HG03139 (cell line): ENCODE measurements around the gene PDCD4.

Experiments
- ATAC-seq: cut with Tn5 transposase; IDR thresholded peaks from one replicate; pipeline ENCODE4 v1.9.1; 2021; ENCODE audit not compliant: unreplicated experiment

Gene PDCD4

DNA sequence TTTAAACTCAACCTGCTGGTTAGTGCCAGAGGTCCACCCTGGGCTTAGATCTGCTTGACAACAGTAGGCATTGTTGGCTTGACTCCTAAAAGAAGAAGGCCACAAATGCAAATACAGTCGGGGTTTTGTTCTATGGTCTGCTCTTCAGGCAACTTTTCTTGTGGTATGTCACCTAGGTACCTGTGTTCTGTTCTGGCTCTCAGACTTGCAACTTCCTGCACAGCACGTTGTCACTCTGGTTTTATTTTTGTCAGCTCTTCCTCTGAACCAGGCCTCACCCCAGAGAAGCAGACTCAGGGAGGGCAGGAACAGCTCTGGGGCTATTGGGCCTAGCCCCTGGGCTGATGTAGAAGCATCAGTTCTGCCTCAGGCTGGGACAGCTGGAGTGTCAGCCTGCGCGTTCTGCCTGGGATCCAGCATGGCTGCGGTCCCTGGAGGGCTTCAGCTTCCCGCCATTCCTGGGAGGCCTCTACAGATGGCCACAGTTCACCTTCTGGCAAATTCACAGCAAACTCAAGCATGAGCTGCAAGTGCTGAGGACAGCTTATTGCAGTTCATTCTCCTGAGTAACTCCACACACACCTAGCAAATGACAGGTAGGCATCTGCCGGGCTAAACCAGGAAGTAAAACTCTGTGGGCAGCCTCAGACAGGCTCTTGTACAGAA lies 11.0 kb upstream of the PDCD4 start:
- ATAC-seq = peak; percentile 43

DNA sequence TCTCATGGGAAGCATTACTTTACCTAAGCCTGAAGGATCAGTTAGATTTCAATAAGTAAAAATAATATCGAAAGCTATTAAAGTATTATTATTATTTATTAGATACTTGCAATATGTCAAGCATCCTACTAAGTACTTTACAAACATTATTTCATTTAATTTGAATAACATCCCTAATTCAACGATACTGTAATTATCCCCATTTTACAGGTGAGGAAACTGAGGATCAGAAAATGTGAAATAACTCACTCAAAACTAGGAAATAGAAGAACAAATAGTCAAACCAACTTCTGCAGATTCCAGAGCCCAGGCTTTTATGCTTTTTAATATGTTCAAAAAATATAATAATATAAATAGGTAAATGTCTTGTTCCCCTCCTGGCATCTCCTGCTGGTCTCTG lies 10.3 kb upstream of the PDCD4 start:
- ATAC-seq = no peak

GRCh38 chr10:110861930-110862649 lies 9.6 kb upstream of the PDCD4 start:
- ATAC-seq = no peak

GRCh38 chr10:110862961-110863360 lies 8.8 kb upstream of the PDCD4 start:
- no peak for ATAC-seq

- no peak for ATAC-seq
These were observed 8.4 kb upstream of the PDCD4 start for GRCh38 chr10:110863361-110863760.

DNA sequence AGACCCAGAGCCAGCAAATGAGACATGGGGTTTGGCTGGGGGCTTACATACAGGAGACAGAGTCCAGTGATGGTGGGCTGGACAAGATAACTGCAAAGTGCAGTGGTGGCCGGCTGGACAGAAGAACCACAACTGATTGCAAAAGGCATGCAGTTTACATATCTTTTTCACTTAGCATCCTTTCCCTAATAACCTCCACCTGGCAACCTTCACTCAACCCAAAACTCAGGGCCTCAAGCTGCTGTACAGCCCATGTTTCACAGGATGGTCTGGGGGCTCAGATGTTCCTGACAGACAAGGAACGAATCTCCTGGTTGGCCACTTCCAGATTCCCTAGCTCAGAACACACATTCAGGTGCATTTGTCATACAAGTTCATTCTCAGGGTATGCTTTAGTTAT lies 7.8 kb upstream of the PDCD4 start:
- no peak for ATAC-seq

DNA sequence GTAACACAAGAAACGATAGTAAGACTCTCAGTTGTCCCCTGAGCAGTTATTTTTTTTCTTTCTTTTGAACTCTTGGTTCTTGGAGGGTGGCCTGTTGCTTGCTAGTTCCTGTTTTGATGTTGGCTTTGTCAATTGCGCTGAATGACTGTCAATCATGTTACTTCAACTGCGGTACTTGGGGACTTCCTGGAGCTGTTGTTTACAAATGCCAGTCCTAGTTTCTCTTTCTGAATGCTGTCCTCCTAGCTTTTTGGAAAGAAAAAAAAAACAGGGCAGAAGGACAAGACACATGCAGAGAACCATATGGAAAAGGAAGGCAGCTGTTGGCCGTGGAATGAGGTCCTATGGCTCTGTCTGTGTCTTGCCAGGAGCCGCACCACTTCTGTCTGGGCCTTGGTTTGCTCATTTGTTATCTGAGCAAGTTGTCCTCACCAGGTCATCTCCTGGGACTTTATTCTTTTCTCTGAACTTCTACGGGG lies 7.0 kb upstream of the PDCD4 start:
- peak; percentile 51 for ATAC-seq

- ATAC-seq = no peak
These were observed 6.4 kb upstream of the PDCD4 start for GRCh38 chr10:110865186-110865808.

- ATAC-seq = no peak
These were observed 5.8 kb upstream of the PDCD4 start for GRCh38 chr10:110865809-110866482.

DNA sequence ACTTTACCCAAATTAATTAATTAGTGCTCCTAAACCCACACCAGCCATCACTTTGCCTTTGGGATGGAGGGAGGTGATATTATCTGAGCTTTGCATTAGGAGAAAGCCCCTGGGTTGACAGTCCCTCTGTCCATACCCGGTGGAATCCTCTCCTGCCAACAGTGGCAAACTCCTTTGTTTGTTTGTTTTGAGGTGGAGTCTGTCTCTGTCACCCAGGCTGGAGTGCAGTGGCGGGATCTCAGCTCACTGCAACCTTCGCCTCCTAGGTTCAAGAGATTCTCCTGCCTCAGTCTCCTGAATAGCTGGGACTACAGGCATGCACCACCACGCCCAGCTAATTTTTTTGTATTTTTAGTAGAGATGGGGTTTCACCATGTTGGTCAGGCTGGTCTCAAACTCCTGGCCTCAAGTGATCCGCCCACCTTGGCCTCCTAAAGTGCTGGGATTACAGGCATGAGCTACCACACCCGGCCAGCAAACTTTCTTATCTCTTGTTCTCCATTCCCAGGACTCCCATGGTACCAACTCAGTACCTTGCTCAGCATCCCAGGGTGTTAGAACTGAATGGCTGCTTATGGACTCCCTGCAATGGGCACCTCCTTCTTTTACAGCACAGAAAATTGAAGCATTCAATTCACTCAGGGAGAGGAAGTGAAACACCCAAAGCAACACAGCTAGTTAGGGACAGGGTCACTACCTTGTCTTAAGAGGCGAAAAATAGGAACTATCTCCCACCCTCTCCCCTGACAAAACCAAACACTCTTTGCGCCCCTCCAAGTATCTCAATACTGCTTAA lies 4.5 kb upstream of the PDCD4 start:
- peak; percentile 26 for ATAC-seq

DNA sequence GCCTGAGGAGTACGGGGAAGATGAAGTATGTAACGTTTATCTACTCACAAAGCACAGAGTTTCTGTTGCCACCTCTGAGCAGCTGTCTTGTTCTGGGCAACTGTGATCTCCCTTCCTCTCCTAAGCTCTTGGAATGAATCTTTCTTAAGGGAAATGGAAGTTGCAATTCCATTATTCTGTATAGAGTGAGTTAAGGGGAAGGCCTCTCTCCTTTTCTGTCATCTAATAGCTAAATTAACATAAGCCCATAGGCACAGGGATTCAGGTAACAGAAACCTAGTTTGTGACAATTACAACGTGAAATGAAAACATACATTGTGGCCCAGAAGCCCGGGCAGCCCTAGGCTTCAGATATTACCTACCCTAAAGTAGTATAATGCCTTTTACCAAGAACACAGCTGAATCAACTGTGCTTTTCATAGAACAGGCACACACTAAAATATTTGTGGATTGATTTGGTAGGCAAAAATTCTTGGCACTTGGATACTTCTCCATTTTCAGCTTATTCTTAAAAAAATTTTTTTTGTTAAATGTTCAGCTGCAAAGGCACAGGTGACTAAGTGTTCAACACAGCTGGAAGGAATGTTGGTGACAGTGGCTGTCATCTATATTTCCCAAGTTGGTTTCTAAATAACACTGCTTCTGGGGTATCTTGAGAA lies 3.8 kb upstream of the PDCD4 start:
- ATAC-seq = no peak

- no peak for ATAC-seq
These were observed 2.7 kb upstream of the PDCD4 start for GRCh38 chr10:110868981-110869380.

- no peak for ATAC-seq
These were observed 868 bp upstream of the PDCD4 start for GRCh38 chr10:110870823-110871297.

DNA sequence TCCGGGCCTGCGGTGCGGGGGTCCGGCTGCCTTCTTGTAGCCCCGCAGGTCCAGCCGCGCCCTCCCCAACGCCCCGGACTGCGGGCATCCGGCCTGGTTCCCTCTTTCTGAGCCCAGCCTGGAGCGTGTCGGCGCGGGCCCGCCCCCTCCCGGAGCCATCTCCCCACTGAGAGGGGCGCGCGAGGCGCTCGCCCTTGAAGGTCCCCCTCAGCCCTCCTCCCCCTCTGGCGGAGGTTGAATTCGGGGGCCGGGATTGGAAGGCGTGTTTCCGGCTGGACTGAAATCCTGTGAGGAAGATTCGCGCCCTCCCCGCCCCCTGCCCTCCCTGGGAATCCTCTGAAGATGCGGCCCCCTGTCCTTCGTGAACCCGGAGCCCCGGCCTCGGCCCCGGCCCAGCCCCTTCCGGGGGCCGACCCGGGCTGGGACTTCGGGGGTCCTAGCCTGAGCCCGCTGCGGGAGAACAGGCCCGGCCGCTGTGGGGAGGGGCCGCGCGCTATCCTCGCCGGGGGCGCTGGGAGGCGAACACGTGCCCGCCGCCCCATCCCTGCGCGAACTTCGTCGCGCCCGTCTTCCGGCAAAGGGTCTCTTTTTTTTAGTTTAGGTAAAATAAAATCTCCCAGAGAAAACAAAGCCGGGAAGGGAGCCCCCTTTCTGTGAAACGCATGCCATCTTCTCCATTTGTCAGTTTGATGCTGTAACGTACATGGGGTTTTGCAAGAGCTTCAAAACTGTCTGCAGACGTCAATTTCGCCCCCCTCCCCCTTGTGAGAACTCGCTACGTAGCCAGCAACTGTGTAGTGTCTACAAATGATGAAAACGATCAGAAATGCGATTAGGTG lies 636 bp downstream of the PDCD4 start:
- ATAC-seq = peak; percentile 34

- no peak for ATAC-seq
These were observed 1.5 kb downstream of the PDCD4 start for GRCh38 chr10:110872984-110873923.

- ATAC-seq = no peak
These were observed 2.2 kb downstream of the PDCD4 start for GRCh38 chr10:110873951-110874350.

- ATAC-seq = no peak
These were observed 4.3 kb downstream of the PDCD4 start for GRCh38 chr10:110876000-110876399.

- ATAC-seq = no peak
These were observed 5.1 kb downstream of the PDCD4 start for GRCh38 chr10:110876788-110877187.
